Stimulated activated CD8-positive, alpha-beta memory T cell treated with anti-CD3 and anti-CD28 coated beads, Interleukin-7, amount 100 ng/mL, for 48 hours (primary cell): ENCODE data around the gene LPAR5.

Experiments used
- DNase-seq, 2 donors: peaks; one replicate each; pipeline ENCODE4 v3.0.0-alpha.2; 2020; ENCODE audit warnings: low read depth in 1 of 2; ENCODE audit errors: extremely low read depth in 1 of 2

The LPAR5 gene

DNA sequence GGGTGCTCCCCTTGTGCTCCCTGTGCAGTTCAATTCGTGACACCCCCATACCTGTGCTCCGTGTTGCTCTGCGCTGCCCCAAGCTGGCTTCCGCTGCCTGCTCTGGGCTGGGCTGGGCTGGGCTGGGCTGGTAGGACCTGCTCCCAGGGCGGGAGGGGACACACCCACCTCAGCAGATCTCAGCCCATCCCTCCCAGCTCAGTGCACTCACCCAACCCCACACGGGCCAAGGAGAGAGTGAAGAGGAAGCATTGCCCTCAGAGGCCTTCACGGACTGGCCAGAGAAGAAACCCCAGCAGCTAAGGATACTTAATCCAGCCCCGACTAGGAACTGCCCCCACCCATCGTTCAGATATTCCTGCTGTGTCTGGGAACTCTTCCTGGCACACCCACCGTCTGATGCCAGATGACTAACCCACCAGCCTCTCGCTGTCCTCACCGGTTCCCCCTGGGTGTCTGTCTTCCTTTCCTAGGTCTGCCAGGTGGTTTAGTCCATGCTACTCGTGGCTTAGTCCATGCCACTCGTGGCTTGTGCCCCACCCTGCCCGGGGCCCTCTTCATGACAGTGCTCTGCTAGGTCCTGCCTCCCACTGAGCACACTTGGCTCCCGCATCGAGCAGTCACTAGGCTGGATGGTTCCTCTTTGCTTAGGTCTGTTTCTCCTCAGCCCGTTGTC is at the start of gene LPAR5:
Gene LPAR5 (minus strand): TSS at position 104 of the 676 bp plus-strand sequence. CDS start 14,711 bp downstream, outside the sequence.
- no peak for DNase-seq

GRCh38 chr12:6684609-6685008 is 48.9 kb upstream of the LPAR5 start:
- DNase-seq = peak in 1 of 2 donors; percentile 44

- DNase-seq = no peak
Measured at GRCh38 chr12:6676962-6677361, 41.2 kb upstream of the LPAR5 start.

DNA sequence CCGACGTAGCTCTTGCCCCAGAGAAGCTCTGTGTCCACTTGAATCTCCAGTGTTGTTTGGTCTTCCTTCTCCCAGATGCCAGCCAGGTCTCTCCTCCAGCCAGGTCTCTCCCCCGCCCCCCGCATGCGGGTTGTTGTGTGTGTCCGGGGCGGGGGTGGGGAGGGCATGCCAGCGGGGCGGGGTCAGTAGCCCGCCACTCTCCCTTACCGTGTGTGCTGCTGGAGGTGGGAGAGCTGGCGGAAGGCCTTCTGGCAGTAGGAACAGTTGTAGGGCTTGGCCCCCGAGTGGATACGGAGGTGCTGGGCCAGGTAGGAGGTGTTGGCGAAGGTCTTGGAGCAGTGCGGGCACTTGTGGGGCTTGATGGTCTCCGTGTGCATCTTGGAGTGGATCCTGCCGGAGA is 36.4 kb upstream of the LPAR5 start:
- DNase-seq = no peak

GRCh38 chr12:6667559-6668210 is 31.9 kb upstream of the LPAR5 start:
- no peak for DNase-seq

DNA sequence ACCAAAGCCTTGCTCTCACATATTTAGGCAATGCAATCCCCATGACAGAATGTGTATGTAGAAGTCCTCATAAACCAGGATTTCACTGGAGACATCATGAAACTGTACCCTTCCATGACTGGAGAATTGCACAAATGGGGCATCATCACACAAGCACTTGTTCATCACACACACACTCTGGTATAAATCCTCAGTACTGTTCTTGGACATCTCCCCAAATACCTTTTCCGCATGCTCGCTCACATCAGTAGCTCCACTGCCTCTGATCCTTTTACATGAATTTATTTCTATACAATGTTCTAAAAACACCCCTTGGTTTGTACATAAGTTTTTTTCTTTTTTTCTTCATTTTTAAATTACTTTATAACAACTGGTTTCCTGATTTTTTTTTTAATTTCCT is 30.5 kb upstream of the LPAR5 start:
- DNase-seq = no peak

DNA sequence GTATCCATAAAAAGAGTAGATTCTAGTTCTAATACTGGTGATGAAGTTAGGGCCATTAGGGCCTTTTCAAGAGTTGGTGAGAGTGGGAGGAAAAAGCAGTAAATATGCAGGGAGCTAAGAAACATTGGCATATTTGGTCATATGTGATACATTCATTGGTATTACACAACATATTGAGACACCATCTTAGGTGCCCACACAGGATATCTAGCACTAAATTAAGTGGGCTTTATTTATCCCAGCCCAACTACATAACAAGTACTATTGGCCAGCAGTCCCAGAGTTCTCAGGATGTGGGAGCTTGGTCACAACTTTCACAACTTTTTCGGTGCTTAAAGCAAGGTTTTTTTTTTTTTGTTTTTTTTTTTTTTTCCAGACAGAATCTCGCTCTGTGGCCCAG is 29.1 kb upstream of the LPAR5 start:
- no peak for DNase-seq

DNA sequence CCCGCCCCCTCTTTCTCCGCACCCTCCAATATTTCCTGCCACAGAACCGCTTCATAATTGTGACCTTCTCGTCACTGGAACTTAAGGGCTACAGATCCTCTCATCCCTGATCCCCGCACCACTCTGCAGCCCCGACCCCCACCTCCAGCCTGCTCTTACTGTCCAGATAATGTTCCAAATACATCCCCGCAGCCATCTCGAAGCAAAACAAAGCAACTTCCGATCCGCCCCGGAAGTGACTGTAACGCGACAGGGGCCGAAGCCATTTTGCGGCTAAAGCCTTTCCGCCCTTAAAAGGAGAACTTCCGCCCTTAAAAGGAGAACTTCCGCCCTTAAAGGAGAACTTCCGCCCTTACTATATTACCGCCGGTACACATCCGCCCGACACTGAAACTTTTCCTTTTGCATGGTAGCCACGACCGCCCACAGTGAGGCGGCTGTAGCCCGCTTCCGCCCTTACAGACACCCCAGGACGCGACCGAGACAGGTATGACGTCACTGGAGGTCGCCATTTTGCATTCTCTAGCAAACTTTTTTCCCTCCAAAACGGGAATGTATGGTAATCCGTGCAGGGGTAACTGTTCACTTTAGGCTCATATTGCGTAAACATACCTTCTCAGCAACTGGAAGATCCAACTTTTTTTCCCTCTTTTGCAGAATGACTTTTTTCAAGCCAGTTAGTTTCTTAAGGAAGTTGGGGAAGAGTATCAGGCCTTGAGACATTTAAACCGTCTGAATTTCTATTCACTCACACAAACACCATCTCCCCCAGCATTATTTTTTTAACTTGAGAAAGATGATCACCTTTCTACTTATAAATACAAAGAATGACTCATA is 27.4 kb upstream of the LPAR5 start, which contains the start of gene ING4:
Gene ING4 (minus strand): TSS at position 214 of the 837 bp plus-strand sequence. CDS start 18 bp downstream, at position 196.
- DNase-seq = peak; percentile 89 to 96

DNA sequence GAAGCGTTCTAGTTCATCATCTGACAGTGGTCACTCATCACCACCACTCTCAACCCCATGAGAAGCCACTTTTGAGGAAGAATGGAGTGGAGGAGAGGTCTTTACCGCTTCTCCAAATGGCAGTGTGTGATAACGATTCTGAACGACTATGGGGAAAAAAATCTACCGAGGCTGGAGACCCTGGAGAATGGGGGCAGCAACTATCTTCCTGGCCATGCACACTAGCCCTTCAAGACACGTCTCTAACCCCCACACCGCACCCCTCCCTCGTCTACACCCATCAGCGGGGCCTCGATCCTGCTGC is 26.8 kb upstream of the LPAR5 start:
- peak in 1 of 2 donors; percentile 21 for DNase-seq

- DNase-seq = no peak
Measured at GRCh38 chr12:6653987-6654386, 18.2 kb upstream of the LPAR5 start.

DNA sequence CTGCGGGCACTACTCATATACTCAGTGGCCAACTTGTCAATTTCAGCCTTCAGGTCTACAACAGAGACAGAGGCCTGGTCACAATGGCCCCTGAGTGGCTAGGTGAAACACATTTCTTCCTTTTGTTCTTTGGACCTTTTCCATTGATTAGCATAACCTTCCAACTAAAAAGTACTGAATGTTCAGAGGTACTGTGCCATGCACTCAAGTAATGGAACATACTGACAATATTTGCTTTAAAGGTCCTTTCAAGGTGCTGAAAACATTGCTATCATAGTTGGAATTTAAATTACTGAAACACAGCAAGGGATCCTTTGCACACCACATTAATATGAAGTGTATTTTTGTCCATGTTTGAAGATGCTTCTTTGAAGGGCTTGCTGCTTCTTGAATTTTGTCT is 17.6 kb upstream of the LPAR5 start:
- no peak for DNase-seq

DNA sequence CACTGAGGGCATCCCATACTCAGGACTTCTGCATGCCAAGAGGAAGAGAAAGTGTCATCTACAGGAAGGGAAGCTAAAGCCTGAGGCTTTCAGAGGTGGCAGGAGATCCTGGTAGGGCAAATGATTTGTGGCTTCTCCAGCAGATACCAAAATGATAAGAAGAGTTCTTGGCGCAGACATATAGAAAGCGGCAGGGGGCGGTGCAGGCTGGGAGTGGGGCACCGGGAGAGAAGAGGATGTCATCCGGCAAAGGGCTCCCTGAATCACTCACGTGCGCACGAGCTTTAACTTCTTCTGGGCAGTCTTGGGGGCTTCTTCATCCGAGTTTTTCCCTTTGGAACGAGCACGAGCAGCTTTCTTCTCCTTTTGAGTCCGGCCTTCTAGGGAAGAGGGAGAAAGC is 16.6 kb upstream of the LPAR5 start:
- DNase-seq = no peak

DNA sequence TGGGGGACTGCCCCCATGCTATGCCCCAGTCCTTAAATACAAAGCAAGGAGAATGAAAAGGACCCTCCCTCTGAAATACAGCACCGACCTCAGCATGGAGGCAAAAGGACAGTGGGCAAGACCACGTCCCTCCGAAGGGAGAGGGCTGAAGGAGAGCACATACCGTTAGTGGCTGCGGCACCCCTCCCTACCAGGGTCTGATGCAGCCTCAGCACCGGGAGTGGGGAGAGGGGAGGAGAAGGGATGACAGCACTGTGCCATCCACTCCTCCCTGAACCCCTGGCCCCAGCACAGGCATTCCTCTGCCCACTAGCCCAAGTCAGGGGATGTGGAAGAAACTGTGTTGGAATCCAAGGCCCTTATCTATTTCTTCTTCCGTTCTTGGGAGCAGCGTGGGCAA is 15.1 kb upstream of the LPAR5 start:
- no peak for DNase-seq

- DNase-seq = no peak
Measured at GRCh38 chr12:6647083-6647604, 11.4 kb upstream of the LPAR5 start, which contains the start of gene ACRBP. Gene ACRBP (minus strand): TSS chr12:6647432. CDS start chr12:6647366, 66 bp downstream.

DNA sequence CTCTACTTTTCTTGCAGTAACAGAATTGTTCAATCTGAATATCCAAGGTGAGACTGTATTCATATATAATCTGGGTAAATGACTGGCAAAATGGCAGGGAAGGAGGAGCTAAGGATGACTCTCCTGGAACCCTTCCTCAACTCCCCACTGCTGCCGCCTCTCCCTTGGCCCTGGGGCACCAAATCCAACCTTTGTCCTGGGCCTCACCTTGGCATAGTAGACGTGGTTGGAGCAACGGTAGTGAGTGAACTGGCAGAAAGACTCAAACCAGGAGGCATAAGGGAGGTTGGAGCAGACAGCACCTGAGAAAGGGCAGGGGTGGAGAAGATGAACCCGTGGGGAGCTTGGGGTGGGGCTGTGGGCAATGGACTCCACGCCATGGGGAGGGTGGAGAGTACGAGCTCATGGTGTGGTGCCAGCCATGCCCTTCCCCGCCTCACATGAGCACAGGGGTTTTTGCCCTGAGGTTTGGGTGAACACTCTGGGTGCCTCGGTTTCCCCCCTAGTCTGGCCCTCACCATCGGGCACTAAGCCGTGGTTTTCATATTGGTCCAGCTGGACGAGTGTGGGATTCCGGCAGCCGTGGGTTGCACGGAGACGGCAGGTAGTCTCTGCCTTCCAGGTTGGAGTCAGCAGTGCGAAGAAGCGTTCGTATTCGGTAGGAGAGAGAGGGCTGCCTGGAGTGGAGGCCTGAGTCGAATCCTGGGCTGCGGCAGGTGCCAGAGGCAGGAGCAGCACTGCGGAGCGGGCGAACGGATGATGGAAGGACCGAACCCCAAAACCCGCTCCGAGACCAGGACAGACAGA is 10.7 kb upstream of the LPAR5 start:
- DNase-seq = no peak

DNA sequence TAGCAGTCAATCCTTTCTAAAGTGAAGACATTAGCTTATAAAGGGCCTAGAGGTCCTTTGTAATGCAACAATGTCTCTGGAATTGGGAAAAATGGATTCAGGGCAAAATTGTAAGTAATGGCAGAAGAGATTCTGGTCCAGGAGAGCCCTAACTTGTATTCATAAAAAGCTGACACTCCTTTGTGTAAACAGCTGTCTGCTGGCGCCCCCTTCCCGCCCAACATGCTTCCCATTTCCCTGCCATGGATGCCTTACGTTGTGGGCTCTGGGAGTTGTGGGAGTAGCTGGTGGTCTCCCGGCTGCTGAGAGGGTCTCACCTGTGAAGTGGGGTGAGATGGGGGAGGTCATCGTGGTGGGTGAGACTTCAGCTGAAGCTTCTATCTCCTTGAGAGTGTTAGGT is 9.1 kb upstream of the LPAR5 start:
- no peak for DNase-seq

GRCh38 chr12:6644257-6644596 is 8.5 kb upstream of the LPAR5 start:
- no peak for DNase-seq

DNA sequence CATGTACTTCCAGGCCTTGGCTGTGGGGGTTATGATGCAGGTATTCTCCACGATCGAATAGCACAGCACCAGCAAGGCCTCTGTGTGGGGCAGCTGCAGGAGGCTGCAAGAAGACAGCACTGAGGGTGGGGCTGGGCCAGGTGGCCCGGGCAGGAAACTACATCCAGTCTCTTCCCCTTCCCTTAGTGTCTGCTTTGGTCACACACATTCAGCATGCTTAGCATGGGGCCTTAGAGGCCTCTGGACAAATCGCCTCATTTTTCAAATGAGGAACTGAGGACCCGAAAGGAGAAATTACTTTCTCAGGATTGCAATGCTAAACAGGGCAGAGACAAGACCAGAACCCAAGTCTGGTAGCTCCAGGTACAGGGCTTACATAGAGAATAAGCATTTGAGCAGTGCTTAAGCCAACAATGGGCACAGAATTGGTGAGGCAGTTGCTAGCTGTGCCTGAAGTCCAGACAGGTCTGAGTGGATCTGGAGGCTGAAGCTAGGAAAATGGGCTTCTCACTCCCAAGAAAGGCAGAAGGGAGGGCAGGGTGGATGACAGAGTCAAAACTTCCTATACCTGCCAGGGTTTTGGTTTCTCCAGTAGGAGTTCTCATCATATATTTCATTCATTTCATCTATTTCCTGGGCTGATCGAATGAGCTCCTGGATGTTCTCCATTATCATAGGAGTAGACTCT is 8.0 kb upstream of the LPAR5 start:
- no peak for DNase-seq

GRCh38 chr12:6641131-6641530 is 5.4 kb upstream of the LPAR5 start:
- DNase-seq = no peak

DNA sequence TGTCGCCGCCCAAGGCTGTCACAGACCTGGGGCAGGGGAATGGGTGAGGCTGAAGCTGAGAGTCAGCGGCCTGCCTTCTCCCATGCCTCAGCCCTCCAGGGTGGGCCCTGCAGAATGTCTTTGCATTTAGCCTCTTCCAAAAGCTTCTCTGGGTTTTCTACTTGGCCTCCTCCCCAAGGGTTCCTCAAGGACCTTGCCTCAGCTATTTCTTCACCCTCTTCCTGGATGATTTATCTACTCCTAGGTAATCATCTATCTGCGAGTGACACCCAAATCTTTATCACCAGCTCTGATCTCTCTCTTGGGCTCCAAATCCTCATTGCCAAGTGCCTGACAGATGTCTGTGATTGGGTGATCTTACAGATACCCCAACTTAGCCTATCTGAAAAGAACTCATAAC is 4.7 kb upstream of the LPAR5 start:
- DNase-seq = no peak
